Measurements from ENCODE around the gene FAM9C. TPM values are rescaled to one million over a fixed set of nuclear protein-coding genes. Genes with fewer than 3 reads are reported as not detected.

FAM9C gene
- total and polyA plus RNA-seq, 2 donors, result 0.07 TPM; not detected in 1

DNA sequence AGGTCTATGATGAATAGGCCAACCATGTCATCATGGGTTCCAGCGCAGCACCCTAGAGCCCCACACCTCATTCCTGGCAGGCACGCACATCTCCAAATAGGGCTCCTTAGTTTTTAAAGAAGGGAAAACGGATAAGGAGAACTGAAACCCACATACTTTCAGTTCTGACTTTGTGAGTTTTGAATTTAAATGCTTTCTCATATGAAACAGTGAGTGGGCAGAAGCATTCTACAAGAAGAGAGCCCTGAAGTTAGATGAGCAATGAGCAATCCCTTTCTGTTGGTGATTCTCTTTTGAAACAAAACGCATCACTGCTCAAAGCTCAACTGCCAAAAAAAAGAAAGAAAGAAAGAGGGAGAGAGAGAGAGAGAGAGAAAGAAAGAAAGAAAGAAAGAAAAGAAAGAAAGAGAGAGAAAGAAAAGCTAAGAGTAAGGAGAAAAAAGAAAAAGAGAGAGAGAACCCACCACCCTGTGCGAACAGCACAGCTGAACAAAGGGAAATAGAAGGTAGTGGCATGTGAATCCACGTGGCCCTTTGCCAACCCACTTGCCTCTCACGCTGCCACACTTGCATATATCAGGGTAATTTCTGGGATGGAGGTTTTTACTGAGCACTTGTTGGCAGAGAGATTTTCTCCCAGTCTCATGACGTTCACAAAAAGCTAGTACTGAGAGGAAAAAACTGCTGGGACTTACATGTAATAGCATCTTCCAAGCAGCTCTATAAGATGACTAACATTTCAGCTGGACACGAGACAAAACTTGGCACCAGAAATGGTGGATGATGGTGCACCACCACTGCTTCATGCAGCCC lies 38.6 kb downstream of the FAM9C start:
- WGBS, result 33% methylated on average over 9 of the region's 9 CpGs
- H3K9me3 ChIP-seq (ENCODE audit: control insufficient read depth in 2 of 2, insufficient read depth in 1 of 2, low read length in 1 of 2), result no peaks in the 10 kb centered on the region
- H3K36me3 ChIP-seq (ENCODE audit: control insufficient read depth in 2 of 2, insufficient read depth in 2 of 2, low read length in 1 of 2), result no peaks in the 10 kb centered on the region
- peak overlapping the region; percentile 15 to 42 for H3K27ac ChIP-seq (ENCODE audit: low read depth in 1 of 2, low read length in 1 of 2)
- H3K4me3 ChIP-seq (ENCODE audit: low read length in 2 of 2), result no peak overlapping the region
- H3K27me3 ChIP-seq (ENCODE audit: control insufficient read depth in 2 of 2, insufficient read depth in 1 of 2, low read length in 1 of 2), result no peaks in the 10 kb centered on the region
- H3K4me1 ChIP-seq (ENCODE audit: control insufficient read depth in 2 of 2, insufficient read depth in 2 of 2, low read length in 2 of 2), result peaks cover 2 to 22% of the 10 kb centered on the region in 2 donors
- no peak for DNase-seq (ENCODE audit: low read depth in 6 of 9, low spot score in 9 of 9)

DNA sequence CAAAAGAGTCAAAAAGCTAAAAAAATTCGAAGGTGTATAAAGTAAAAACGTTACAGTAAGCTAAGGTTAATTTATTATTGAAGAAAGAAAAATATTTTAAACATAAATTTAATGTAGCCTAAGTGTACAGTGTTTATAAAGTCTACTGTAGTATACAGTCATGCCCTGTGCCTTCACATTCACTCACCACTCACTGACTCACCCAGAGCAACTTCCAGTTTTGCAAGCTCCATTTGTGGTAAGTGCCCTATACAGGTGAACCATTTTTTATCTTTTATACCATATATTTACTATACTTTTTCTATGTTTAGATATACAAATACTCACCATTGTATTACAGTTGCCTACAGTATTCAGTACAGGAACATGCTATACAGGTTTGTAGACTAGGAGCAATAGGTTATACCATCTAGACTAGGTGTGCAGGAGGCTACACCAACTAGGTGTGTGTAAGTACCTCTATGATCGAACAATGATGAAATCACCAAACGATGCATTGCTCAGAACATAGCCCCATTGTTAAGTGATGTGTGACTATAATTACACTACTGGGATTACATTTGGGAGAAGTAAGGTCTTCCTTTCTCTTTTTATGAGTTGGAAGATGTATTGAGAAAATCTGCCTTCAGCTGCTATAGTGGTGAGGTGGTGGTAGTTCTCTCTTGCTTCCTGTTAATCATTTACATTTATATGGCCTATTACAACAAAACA lies 42.3 kb downstream of the FAM9C start:
- WGBS, result 95% methylated on average over 4 of the region's 4 CpGs
- no peak for DNase-seq (ENCODE audit: low read depth in 6 of 9, low spot score in 9 of 9)
- H3K4me3 ChIP-seq (ENCODE audit: low read length in 2 of 2), result no peak overlapping the region
- H3K36me3 ChIP-seq (ENCODE audit: control insufficient read depth in 2 of 2, insufficient read depth in 2 of 2, low read length in 1 of 2), result no peaks in the 10 kb centered on the region
- H3K4me1 ChIP-seq (ENCODE audit: control insufficient read depth in 2 of 2, insufficient read depth in 2 of 2, low read length in 2 of 2), result peaks cover 7 to 43% of the 10 kb centered on the region in 2 donors
- no peaks in the 10 kb centered on the region for H3K9me3 ChIP-seq (ENCODE audit: control insufficient read depth in 2 of 2, insufficient read depth in 1 of 2, low read length in 1 of 2)
- H3K27ac ChIP-seq (ENCODE audit: low read depth in 1 of 2, low read length in 1 of 2), result no peak overlapping the region
- H3K27me3 ChIP-seq (ENCODE audit: control insufficient read depth in 2 of 2, insufficient read depth in 1 of 2, low read length in 1 of 2), result no peaks in the 10 kb centered on the region

DNA sequence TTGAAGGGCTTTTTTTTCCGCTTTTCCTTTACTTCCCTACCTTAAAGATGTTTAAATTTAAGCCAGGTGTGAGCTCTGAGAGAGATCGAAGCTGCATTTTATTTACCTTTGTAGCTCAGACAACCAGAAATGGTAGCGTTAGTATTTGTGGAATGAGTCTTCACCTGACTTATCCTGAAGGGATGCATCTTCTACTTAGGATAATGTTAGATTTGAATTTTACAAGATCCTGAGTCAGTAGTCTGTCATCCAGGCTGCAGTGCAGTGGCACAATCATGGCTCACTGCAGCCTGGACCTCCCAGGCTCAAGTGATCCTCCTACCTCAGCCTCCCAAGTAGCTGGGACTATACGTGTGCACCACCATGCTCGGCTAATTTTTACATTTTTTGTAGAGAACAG lies 43.3 kb downstream of the FAM9C start:
- no peak for DNase-seq (ENCODE audit: low read depth in 6 of 9, low spot score in 9 of 9)
- no peaks in the 10 kb centered on the region for H3K9me3 ChIP-seq (ENCODE audit: control insufficient read depth in 2 of 2, insufficient read depth in 1 of 2, low read length in 1 of 2)
- H3K4me1 ChIP-seq (ENCODE audit: control insufficient read depth in 2 of 2, insufficient read depth in 2 of 2, low read length in 2 of 2), result peaks cover 5 to 43% of the 10 kb centered on the region in 2 donors
- peak overlapping the region in 1 of 2 donors; percentile 98 for H3K27ac ChIP-seq (ENCODE audit: low read depth in 1 of 2, low read length in 1 of 2)
- H3K4me3 ChIP-seq (ENCODE audit: low read length in 2 of 2), result no peak overlapping the region
- WGBS, result 97% methylated on average over 5 of the region's 5 CpGs
- H3K27me3 ChIP-seq (ENCODE audit: control insufficient read depth in 2 of 2, insufficient read depth in 1 of 2, low read length in 1 of 2), result no peaks in the 10 kb centered on the region
- H3K36me3 ChIP-seq (ENCODE audit: control insufficient read depth in 2 of 2, insufficient read depth in 2 of 2, low read length in 1 of 2), result no peaks in the 10 kb centered on the region

DNA sequence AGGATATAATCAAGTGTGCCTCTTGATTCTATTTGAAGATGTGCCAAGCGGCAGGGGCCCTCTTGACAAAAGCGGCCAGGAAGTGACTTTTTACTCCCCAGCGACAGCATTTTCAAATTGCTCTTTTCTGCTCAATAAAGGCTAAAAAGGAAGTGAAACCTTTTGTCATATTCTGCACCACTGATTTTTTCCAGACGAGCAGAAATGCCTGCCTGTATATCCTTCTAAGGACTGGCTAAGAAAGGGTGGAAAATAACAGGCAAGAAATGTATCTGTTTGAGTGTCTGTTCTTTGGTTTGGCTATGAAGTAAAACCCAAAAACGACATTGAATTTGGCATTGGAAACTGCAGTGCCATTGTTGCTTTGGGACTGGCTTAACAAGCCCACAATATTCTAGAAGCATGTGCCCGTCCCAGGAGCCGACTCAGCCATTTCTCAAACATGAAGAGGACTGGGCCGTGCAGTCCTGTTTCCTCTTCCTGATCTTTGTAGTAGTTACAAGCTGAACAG lies 44.1 kb downstream of the FAM9C start:
- Histone ChIP-seq H3K27me3 (ENCODE audit: control insufficient read depth in 2 of 2, insufficient read depth in 1 of 2, low read length in 1 of 2) (no peaks in the 10 kb centered on the region), H3K27ac (ENCODE audit: low read depth in 1 of 2, low read length in 1 of 2) (peak overlapping the region; percentile 88 to 98), H3K4me1 (ENCODE audit: control insufficient read depth in 2 of 2, insufficient read depth in 2 of 2, low read length in 2 of 2) (peaks cover 5 to 37% of the 10 kb centered on the region in 2 donors), H3K4me3 (ENCODE audit: low read length in 2 of 2) (peak overlapping the region in 1 of 2 donors; percentile 18), H3K9me3 (ENCODE audit: control insufficient read depth in 2 of 2, insufficient read depth in 1 of 2, low read length in 1 of 2) (no peaks in the 10 kb centered on the region), H3K36me3 (ENCODE audit: control insufficient read depth in 2 of 2, insufficient read depth in 2 of 2, low read length in 1 of 2) (no peaks in the 10 kb centered on the region)
- DNase-seq (ENCODE audit: low read depth in 6 of 9, low spot score in 9 of 9), result peak in 2 of 9 donors; percentile 43 to 78
- 3% methylated on average over 8 of the region's 8 CpGs for WGBS

DNA sequence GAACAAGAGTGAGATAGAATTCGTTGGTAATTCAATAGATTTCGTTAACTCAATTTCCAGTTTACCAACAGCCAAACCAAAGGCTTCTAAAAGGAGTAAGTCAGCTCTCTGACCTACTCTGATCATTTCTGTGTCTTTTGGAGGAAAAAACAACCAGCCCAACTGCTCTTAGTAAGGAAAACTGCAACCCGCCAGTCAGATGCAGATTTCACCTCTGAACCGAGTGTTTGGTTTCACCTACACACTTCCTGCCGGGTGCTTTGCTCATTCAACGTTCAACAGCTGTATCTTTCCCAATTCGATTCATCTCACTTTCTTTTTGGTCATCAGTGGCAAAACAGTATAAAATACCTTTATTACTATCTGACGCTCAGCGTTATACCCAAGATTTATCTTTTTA lies 45.0 kb downstream of the FAM9C start:
- Histone ChIP-seq H3K27ac (ENCODE audit: low read depth in 1 of 2, low read length in 1 of 2) (peak overlapping the region; percentile 88 to 98), H3K4me3 (ENCODE audit: low read length in 2 of 2) (peak overlapping the region; percentile 20 to 33), H3K9me3 (ENCODE audit: control insufficient read depth in 2 of 2, insufficient read depth in 1 of 2, low read length in 1 of 2) (no peaks in the 10 kb centered on the region), H3K27me3 (ENCODE audit: control insufficient read depth in 2 of 2, insufficient read depth in 1 of 2, low read length in 1 of 2) (no peaks in the 10 kb centered on the region), H3K4me1 (ENCODE audit: control insufficient read depth in 2 of 2, insufficient read depth in 2 of 2, low read length in 2 of 2) (peaks cover 5 to 35% of the 10 kb centered on the region in 2 donors), H3K36me3 (ENCODE audit: control insufficient read depth in 2 of 2, insufficient read depth in 2 of 2, low read length in 1 of 2) (no peaks in the 10 kb centered on the region)
- DNase-seq (ENCODE audit: low read depth in 6 of 9, low spot score in 9 of 9), result peak in 4 of 9 donors; percentile 58 to 85 (median 63)
- WGBS, result 15% methylated on average over 9 of the region's 9 CpGs

DNA sequence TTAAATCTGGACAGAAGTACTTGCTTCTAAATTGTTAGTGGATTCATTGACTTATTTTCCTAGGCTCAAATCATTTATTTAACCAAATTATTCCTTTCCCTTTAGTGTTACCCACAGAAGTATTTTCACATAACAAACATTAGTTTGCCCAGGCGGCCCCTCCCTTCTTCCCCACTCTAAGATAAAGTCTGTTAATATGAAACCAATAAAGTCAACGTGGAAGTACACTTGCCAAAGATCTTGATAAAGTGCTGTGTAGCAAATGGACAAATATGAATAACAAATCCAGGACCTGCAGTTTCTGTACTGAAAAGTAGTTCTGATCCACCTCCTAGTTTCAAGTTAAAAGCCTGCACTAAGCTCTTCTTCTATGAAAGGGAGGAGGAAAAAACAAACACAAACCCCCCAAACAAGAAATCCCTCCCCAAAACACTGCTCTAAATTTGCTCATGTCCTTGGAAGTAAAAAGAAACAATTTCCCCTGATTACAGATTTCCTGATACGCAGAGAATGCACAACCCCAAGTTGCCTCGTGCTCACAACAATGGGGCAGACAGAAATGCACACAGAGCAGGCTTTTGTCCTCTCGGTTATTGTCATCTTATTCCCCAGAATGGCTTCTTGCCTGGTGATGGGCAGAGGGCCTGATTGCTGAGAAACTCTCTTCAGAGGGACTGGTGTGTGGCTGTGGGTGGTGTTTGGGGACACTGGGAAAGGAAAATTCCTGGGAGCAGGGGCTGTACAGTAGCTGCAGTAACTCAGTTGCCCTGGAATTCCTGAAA lies 46.3 kb downstream of the FAM9C start:
- WGBS, result 56% methylated on average over 5 of the region's 5 CpGs
- no peaks in the 10 kb centered on the region for H3K36me3 ChIP-seq (ENCODE audit: control insufficient read depth in 2 of 2, insufficient read depth in 2 of 2, low read length in 1 of 2)
- DNase-seq (ENCODE audit: low read depth in 6 of 9, low spot score in 9 of 9), result peak in 1 of 9 donors; percentile 45
- H3K27ac ChIP-seq (ENCODE audit: low read depth in 1 of 2, low read length in 1 of 2), result peak overlapping the region; percentile 85 to 98
- H3K9me3 ChIP-seq (ENCODE audit: control insufficient read depth in 2 of 2, insufficient read depth in 1 of 2, low read length in 1 of 2), result no peaks in the 10 kb centered on the region
- no peaks in the 10 kb centered on the region for H3K27me3 ChIP-seq (ENCODE audit: control insufficient read depth in 2 of 2, insufficient read depth in 1 of 2, low read length in 1 of 2)
- no peak overlapping the region for H3K4me3 ChIP-seq (ENCODE audit: low read length in 2 of 2)
- H3K4me1 ChIP-seq (ENCODE audit: control insufficient read depth in 2 of 2, insufficient read depth in 2 of 2, low read length in 2 of 2), result peaks cover 5 to 35% of the 10 kb centered on the region in 2 donors

DNA sequence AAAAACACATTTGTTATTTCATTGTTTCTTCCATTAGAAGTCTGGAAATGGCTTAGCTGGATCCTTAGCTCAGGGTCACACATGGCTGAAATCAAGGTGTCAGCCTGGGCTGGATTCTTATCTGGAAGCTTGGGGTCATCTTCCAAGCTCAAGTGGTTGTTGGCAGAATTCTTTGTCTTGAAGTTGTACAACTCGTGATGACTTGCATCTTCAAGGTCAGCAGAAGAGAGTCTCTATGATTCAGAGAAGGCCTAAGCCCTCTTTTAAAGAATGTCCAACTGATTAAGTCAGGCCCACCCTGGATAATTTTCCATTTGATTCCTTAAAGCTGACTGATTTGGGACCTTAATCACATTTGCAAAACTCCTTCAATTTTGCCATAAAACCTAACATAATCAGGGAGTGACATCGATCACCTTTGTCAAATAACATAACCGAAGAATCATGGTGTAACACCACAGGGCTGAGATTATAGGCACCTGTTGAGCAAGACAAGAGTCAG lies 47.4 kb downstream of the FAM9C start:
- Histone ChIP-seq H3K27ac (ENCODE audit: low read depth in 1 of 2, low read length in 1 of 2) (peak overlapping the region; percentile 32 to 42), H3K4me1 (ENCODE audit: control insufficient read depth in 2 of 2, insufficient read depth in 2 of 2, low read length in 2 of 2) (peaks cover 5 to 35% of the 10 kb centered on the region in 2 donors)
- 97% methylated on average over 3 of the region's 3 CpGs for WGBS

DNA sequence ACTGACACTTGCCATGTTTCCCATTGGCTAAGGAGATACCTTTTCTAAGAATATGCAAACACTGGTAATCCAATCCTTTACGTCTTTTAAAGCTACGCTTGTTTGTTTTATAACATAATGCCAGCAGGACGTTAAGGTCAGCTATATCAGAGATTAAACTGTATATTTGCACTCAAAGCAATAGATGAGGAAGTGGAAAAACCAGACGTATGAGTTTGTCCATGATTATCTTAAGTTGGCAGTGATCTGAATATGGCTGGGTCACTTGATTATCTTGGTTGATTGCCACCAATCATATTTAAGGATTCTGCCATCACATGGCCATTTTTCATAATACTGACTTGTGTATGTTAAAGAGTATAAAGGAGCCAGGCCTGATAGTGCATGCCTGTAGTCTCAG lies 50.1 kb downstream of the FAM9C start:
- no peak overlapping the region for H3K27ac ChIP-seq (ENCODE audit: low read depth in 1 of 2, low read length in 1 of 2)
- peaks cover 5 to 14% of the 10 kb centered on the region in 2 donors for H3K4me1 ChIP-seq (ENCODE audit: control insufficient read depth in 2 of 2, insufficient read depth in 2 of 2, low read length in 2 of 2)
- no peaks in the 10 kb centered on the region for H3K27me3 ChIP-seq (ENCODE audit: control insufficient read depth in 2 of 2, insufficient read depth in 1 of 2, low read length in 1 of 2)
- 89% methylated on average over 4 of the region's 4 CpGs for WGBS
- DNase-seq (ENCODE audit: low read depth in 6 of 9, low spot score in 9 of 9), result no peak
- H3K36me3 ChIP-seq (ENCODE audit: control insufficient read depth in 2 of 2, insufficient read depth in 2 of 2, low read length in 1 of 2), result no peaks in the 10 kb centered on the region
- no peak overlapping the region for H3K4me3 ChIP-seq (ENCODE audit: low read length in 2 of 2)
- no peaks in the 10 kb centered on the region for H3K9me3 ChIP-seq (ENCODE audit: control insufficient read depth in 2 of 2, insufficient read depth in 1 of 2, low read length in 1 of 2)

More for the DNA sequence above, 47.4 kb downstream of the FAM9C start:
- no peaks in the 10 kb centered on the region for H3K9me3 ChIP-seq (ENCODE audit: control insufficient read depth in 2 of 2, insufficient read depth in 1 of 2, low read length in 1 of 2)
- H3K27me3 ChIP-seq (ENCODE audit: control insufficient read depth in 2 of 2, insufficient read depth in 1 of 2, low read length in 1 of 2), result no peaks in the 10 kb centered on the region
- H3K36me3 ChIP-seq (ENCODE audit: control insufficient read depth in 2 of 2, insufficient read depth in 2 of 2, low read length in 1 of 2), result no peaks in the 10 kb centered on the region
- H3K4me3 ChIP-seq (ENCODE audit: low read length in 2 of 2), result no peak overlapping the region
- no peak for DNase-seq (ENCODE audit: low read depth in 6 of 9, low spot score in 9 of 9)
